Heart right ventricle (tissue), 16 donors: ENCODE data around the gene FCHO2. TPM values are rescaled to one million over a fixed set of nuclear protein-coding genes. Genes with fewer than 3 reads are reported as not detected.

Experiments used
- ATAC-seq, 8 donors: fragments of 200-7000 bp; cut with Tn5 transposase; one replicate each; pipeline ENCODE4 v1.9.1; 2020; ENCODE audit warnings: mild to moderate bottlenecking in 8 of 8, moderate library complexity in 8 of 8, moderate number of reproducible peaks in 1 of 8
- DNase-seq, 2 donors: peaks; one replicate each; pipeline ENCODE4 v3.0.0-alpha.2; 2020
- H3K27ac ChIP-seq, 10 donors: fragments of 200-600 bp; sonication (generic) in 2 of 10; one replicate each; pipeline versions ENCODE4 v1.5.0 to v1.8.0; 2020 to 2022; ENCODE audit warnings: mild to moderate bottlenecking in 3 of 10
- H3K27me3 ChIP-seq, 7 donors: fragments of 200-600 bp; one replicate each; pipeline ENCODE4 v1.8.0; 2021 to 2022; ENCODE audit warnings: mild to moderate bottlenecking in 2 of 7
- H3K36me3 ChIP-seq, 9 donors: fragments of 200-600 bp; sonication (generic) in 1 of 9; one replicate each; pipeline versions ENCODE4 v1.5.0 to v1.8.0; 2020 to 2022; ENCODE audit warnings: mild to moderate bottlenecking in 2 of 9
- H3K4me1 ChIP-seq, 9 donors: fragments of 200-600 bp; sonication (generic) in 1 of 9; one replicate each; pipeline versions ENCODE4 v1.5.0 to v1.8.0; 2020 to 2022; ENCODE audit warnings: mild to moderate bottlenecking in 4 of 9
- H3K4me3 ChIP-seq, 10 donors: fragments of 200-600 bp; sonication (generic) in 2 of 10; one replicate each; pipeline versions ENCODE4 v1.5.0 to v1.8.0; 2020 to 2022; ENCODE audit warnings: mild to moderate bottlenecking in 7 of 10, moderate library complexity in 2 of 10
- H3K9me3 ChIP-seq, 11 donors: fragments of 200-600 bp in 10 of 11; sonication (generic) in 2 of 11; one replicate each; pipeline versions ENCODE4 v1.5.0 to v1.8.0; 2013 to 2022; ENCODE audit warnings: mild to moderate bottlenecking in 2 of 11, control low read depth in 1 of 11, moderate library complexity in 1 of 11
- WGBS, 2 donors: extraction: QIAGEN DNeasy Blood & Tissue Kit; methylation state at CpG; one replicate each; pipeline ENCODE4 v1.1.7; 2013; ENCODE audit warnings: inconsistent platforms in 1 of 2; 5-methylcytosine and 5-hydroxymethylcytosine counted together
- intact Hi-C, 10 donors: fragments of 100-400 bp; cut with DNase I; formaldehyde crosslinking; loops; one replicate each; pipeline versions ENCODE4 v1.11.1 to v1.14.2; 2022
- long read RNA-seq, 3 donors: library from polyadenylated mRNA; unstranded; transcript quantifications; one replicate each; pipeline ENCODE4 v2.0.0, GENCODE V29; 2020 to 2021
- polyA plus RNA-seq, 2 donors: library from polyadenylated mRNA; stranded (reverse); fragments of 200-250 nt; gene quantifications; one replicate each; pipeline ENCODE4 v1.2.3, GENCODE V29; 2013
- total RNA-seq, 10 donors: library from RNA; stranded (reverse); fragmentation: NEBNext Ultra II Directional in 3 of 10; extraction: Animal tissue kit (Norgen Biotek cat#: 25700) in 3 of 10; gene quantifications; one replicate each; pipeline versions ENCODE4 v1.2.1 to v1.2.4, GENCODE V29; 2021 to 2023
- TF ChIP-seq, protein P1 (sequence below), 9 donors: fragments of 200-600 bp; sonication (generic) in 2 of 9; IDR thresholded peaks; one replicate each; pipeline versions ENCODE4 v1.5.0 to v1.8.0; 2021 to 2022; ENCODE audit warnings: antibody characterized with exemption in 9 of 9, mild to moderate bottlenecking in 5 of 9, moderate library complexity in 1 of 9
- donor health status: Arrhythmogenic right ventricular cardiomyopathy.
- donor health status: ischemic (EF 13 %, LVEDD 7.1; RV severe dilation, severe dysfunction).
- donor health status: healthy with polysubstance abuse.
- donor health status: DM: no; HTN: yes; CAD: no.
- donor health status: DM: no; HTN: no; CAD: no.
- donor health status: ischemic (EF 25% LVEDD 6.9; RV normal size, moderate dysfunction).
- donor health status: ischemic (EF 25% LVEDD 5.7; RV mildly dilated, moderate dysfunction).
- donor health status: healthy.
- donor health status: DM: yes; HTN: yes; CAD: no.
- donor health status: Ischemic cardiomyopathy.
- donor health status: ischemic (EF 35%, LVEDD 5.7; RV mildly dilated, moderate dysfunction).
- donor health status: nonischemic (EF 11% LVEDD 7.7; RV severe dilation, severe dysfunction).
- donor health status: DM: yes; HTN: yes; CAD: no.
- donor health status: PGD.
- donor health status: ischemic (EF 29% LVEDD 5.4; RV normal size, mild dysfunction).
- donor health status: nonischemic (EF 23%, LVEDD 6.1; RV moderate dilation, normal function).

FCHO2 gene, protein sequence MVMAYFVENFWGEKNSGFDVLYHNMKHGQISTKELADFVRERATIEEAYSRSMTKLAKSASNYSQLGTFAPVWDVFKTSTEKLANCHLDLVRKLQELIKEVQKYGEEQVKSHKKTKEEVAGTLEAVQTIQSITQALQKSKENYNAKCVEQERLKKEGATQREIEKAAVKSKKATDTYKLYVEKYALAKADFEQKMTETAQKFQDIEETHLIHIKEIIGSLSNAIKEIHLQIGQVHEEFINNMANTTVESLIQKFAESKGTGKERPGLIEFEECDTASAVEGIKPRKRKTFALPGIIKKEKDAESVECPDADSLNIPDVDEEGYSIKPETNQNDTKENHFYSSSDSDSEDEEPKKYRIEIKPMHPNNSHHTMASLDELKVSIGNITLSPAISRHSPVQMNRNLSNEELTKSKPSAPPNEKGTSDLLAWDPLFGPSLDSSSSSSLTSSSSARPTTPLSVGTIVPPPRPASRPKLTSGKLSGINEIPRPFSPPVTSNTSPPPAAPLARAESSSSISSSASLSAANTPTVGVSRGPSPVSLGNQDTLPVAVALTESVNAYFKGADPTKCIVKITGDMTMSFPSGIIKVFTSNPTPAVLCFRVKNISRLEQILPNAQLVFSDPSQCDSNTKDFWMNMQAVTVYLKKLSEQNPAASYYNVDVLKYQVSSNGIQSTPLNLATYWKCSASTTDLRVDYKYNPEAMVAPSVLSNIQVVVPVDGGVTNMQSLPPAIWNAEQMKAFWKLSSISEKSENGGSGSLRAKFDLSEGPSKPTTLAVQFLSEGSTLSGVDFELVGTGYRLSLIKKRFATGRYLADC
- 10 to 100 TPM; 18.0 to 26.6 (median 20.2) TPM for total RNA-seq
- polyA plus RNA-seq: 10 to 100 TPM in 1 of 2 donors, 1 to 10 TPM in 1; 4.1 to 17.6 TPM
- long read RNA-seq, donor 1, partial matches to known transcripts: 5 of 7 reads
- long read RNA-seq, donor 1, other reads (novel, unspliced or antisense): 2 of 7 reads
- long read RNA-seq, donor 2, partial matches to known transcripts: 2 of 5 reads
- long read RNA-seq, donor 2, other reads (novel, unspliced or antisense): 3 of 5 reads
- long read RNA-seq, donor 3, partial matches to known transcripts: 3 of 4 reads
- long read RNA-seq, donor 3, other reads (novel, unspliced or antisense): 1 of 4 reads

DNA sequence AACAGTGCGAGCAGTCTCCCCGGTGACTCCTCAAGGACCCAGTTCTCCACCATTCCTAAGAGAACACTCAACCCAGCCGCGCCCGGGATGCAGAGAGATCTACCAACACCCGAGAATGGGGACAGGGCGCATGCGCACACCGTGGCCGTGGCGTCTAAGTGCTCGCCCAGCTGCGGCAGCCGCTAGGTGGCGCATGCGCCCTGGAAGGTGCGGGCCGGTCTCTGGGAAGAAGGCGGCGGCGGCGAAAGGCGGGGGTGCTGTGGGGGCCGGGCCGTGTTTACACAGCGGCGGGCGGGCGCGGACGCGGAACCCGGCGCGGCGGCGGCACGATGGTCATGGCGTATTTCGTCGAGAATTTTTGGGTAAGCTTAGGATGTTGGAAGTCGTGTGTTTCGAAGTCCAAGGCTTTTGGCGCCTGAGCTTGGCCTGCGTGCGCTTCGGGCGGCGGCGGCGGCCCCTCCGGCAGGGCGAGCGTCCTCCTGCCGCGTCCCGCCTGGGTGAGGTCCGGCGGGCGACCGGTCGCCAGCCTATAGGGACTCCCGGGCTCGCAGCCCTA lies at the start of gene FCHO2:
FCHO2 (plus strand) TSS at position 274 of the 556 bp plus-strand sequence; CDS start at position 330, 56 bp downstream.
- peak; percentile 98 to 100 for DNase-seq
- no peaks in the 10 kb centered on the region for H3K27me3 ChIP-seq
- H3K4me3 ChIP-seq: peak within 1 kb of the TSS; percentile 54 to 91 (median 83)
- WGBS, 2 donors: 0 to 1% methylated on average over 52 to 64 of the region's 64 CpGs
- TF ChIP-seq, protein P1, sequence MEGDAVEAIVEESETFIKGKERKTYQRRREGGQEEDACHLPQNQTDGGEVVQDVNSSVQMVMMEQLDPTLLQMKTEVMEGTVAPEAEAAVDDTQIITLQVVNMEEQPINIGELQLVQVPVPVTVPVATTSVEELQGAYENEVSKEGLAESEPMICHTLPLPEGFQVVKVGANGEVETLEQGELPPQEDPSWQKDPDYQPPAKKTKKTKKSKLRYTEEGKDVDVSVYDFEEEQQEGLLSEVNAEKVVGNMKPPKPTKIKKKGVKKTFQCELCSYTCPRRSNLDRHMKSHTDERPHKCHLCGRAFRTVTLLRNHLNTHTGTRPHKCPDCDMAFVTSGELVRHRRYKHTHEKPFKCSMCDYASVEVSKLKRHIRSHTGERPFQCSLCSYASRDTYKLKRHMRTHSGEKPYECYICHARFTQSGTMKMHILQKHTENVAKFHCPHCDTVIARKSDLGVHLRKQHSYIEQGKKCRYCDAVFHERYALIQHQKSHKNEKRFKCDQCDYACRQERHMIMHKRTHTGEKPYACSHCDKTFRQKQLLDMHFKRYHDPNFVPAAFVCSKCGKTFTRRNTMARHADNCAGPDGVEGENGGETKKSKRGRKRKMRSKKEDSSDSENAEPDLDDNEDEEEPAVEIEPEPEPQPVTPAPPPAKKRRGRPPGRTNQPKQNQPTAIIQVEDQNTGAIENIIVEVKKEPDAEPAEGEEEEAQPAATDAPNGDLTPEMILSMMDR (IDR thresholded peaks at IDR 0.05): peak; percentile 69 to 97 (median 91)
- peaks cover 0 to 7% (median 0%) of the 10 kb centered on the region in 9 donors for H3K36me3 ChIP-seq
- ATAC-seq: peak; percentile 94 to 99 (median 98)
- intact Hi-C loops: loop anchor here in 1 of 10 donors (1.0 kb wide), 1 partner anchor 18 kb away; no protein-coding TSS in a partner anchor
- no peaks in the 10 kb centered on the region for H3K9me3 ChIP-seq
- H3K27ac ChIP-seq: peak within 1 kb of the TSS; percentile 90 to 99 (median 97)
- peaks cover 3 to 67% (median 40%) of the 10 kb centered on the region in 9 donors for H3K4me1 ChIP-seq

DNA sequence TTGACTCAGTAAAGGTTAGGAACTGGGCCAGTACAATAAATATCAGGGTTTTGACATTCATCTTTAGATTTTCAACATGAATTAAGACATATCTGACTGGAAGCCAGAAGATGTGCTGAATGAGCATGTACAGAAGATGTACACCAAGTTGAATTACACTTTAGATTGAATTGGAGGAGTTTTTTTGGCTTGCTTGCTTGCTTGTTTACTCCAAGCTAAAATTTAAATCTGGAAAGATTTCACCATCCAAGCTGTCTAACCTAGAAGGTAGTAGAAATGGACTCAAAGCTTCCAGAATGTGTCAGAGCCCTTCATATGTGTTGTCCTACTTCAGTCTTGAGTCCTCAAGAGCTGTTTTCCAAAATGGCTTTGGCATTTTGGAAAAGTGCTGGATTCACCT lies 49.0 kb upstream of the FCHO2 start:
- Histone ChIP-seq H3K4me3 (no peak overlapping the region), H3K4me1 (no peaks in the 10 kb centered on the region), H3K9me3 (no peaks in the 10 kb centered on the region), H3K27ac (no peak overlapping the region), H3K36me3 (peaks cover 0 to 100% (median 62%) of the 10 kb centered on the region in 9 donors), H3K27me3 (no peaks in the 10 kb centered on the region)
- intact Hi-C loops: no loop called here
- TF ChIP-seq, protein P1 (IDR thresholded peaks at IDR 0.05): no peak
- ATAC-seq (no peak), DNase-seq (no peak)

DNA sequence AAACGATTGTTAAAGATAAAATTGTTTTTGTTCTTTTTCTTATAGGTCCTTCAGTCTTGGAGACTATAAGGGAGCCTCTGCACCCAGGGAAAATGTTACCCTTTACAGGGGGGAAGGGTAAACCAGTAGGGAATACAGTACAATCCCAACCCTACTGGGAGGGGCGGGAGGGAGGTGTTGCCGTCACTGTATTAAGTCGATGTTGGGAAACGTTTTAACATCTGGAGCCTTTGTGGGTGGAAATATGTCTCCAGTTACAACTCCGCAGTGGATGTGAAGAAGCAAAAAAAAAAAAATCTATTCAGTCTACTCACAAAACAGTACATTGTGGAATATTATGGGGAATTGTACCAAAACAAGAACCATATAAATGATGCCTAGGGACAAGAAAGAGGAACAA lies 47.2 kb upstream of the FCHO2 start:
- intact Hi-C loops: no loop called here
- TF ChIP-seq, protein P1 (IDR thresholded peaks at IDR 0.05): no peak
- Histone ChIP-seq H3K9me3 (no peaks in the 10 kb centered on the region), H3K4me1 (no peaks in the 10 kb centered on the region), H3K27ac (no peak overlapping the region), H3K4me3 (no peak overlapping the region), H3K27me3 (no peaks in the 10 kb centered on the region), H3K36me3 (peaks cover 0 to 92% (median 45%) of the 10 kb centered on the region in 9 donors)
- no peak for ATAC-seq
- WGBS, 2 donors: 71 to 72% methylated on average over 6 of the region's 6 CpGs
- DNase-seq: no peak
